Measurements from ENCODE around the gene SLC22A5.
"Not testable (repeated sequence)": the region's sequence is repeated elsewhere in the genome, so short reads cannot be mapped to it uniquely, and the experiment has no call there.

The SLC22A5 gene

DNA sequence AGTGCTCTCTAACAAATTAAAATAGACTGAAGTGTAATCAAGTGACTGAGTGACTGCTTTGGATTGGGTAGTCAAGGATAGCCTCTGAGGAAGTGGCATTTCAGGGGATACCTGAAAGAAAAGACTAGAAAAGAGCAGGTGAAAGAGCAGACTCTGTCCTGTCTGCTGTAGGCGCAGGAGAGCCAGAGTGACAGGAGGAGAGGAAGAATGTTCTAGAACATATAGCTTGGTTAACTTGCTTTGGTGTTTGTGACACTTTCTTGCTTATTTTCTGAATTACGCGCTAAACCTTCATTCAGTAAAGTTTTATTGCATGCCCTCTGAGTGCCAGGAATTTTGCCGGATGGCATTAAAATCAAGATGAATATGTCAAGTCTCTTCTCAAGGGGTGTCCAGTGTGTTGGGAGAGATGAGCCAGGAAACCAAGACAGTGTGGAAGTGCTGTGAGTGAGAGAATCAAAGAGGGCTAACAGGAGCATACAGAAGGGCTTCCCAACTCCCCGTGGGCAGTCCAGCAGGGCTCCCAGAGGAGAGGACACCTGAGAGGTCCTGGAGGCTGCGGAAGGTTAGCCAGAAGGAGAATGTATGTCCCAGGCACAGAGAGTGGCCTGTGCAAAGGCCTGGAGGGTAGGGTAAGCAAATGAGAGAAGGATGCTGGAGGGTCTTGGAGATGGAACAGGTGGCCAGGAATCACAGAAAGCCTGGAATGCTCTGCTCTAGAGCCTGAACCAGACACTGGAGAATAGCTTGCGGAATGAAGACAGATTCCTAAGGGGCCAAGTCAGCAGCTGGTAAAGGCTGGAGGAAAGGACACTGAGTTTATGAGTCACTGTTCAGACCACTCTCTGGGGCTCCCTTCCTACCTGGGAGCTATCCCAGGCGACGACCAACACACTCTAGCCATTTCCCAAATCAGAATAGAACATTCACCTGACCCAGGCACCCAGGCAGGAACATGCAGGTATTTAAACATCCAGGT is 59.3 kb downstream of the SLC22A5 start:
- no peak for DNase-seq

- DNase-seq: no peak
These were observed 60.2 kb downstream of the SLC22A5 start for GRCh38 chr5:132429463-132430440.

- no peak for DNase-seq
These were observed 61.2 kb downstream of the SLC22A5 start for GRCh38 chr5:132430746-132431145.

DNA sequence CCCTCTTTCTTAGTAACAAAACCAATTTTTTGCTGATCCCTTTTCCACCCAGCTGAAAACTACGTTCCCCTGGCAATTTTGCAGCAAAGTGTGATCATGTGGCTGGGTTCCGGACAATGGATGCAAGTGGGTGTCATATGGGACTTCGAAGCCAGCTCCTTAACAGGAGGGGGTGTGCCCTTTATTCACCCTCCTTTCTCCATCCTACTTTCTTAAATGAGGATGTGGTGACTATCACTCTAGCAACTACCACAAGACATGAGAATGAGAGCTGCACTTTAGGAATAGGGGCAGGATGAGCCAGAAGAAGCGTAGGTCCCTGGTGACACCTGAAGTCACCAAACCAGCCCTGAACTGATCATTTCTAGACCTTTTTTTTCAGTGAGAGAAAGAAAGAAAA is 62.1 kb downstream of the SLC22A5 start:
- DNase-seq: no peak

- DNase-seq: no peak
These were observed 63.6 kb downstream of the SLC22A5 start for GRCh38 chr5:132433141-132433540.

DNA sequence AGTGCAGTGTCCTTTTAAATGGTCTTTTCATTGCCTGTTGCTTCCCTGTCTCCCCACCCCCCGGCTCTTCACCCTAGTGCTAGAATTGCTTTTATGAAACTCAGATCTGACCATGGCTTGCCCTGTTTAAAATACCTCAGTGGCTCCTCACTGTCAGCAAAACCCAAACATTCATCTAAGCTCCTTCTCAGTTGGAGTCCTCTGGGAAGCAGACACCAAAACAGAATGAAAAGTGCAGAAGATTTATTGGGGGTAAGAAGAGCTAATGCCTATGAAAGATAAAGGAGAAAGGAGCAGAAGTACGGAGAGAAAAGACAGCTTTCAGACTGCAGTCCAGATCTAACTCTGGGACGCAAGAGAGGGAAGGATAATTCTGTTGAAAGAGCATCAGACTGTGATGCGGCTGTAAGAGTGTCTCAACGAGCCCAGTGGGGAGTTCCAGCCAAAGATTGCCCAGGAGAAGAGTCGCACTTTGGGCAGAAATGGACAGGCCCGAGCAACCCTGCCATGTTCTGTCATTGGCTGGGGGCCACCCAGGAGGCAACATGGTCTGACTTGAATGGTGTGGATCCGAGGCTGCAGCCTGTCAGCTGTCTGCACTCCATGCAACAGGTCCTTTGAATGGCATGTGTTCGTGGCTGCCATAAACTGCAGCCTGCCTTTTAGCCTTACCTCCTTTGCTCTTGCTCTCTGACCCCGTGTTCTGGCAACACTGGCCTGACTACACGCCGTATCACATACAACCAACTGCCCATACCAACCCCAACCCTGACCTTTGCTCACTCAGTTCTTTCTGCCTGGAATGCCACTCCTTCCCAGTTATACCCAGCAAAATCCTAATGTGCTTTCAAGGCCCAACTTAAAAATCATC is 65.1 kb downstream of the SLC22A5 start:
- DNase-seq: no peak

DNA sequence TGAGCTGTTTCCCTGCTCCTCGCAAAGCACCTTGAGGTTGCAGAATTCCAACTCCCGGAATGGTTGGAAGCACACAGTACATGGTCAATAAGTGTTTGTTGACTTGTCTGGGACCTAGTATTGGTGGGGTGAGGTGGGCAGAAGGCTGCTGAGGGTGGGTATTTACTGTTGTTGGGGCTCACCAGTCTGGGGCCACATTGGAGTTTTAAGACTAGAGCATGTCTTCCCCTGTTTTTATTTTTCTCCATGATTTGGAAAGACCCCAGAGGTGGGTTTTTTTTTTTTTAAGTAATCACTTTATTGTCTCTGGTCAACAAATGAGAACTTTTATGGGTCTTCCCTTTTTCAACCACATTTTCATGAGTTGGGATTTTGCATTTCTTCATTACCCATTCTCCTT is 65.9 kb downstream of the SLC22A5 start:
- no peak for DNase-seq

GRCh38 chr5:132435886-132436285 is 66.4 kb downstream of the SLC22A5 start:
- no peak for DNase-seq

DNA sequence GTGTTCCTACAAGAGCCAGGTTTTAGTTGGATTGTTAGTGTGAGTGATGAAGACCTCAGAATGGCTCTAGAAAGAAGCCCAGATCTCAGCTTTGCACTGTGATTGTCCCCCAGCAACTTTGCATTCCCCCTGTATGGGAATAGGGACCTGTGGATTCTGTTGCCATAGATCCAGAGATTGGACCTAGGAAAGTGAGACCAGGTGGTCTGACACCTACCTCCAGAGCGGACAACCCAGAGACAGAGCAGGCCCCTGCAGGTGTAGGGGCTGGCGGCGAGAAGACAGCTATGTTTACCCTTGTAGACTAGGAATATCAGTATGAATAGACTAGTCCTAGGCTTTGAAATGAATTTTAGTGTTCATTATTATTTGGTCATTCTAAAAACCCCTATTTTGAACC is 67.4 kb downstream of the SLC22A5 start:
- DNase-seq: no peak

DNA sequence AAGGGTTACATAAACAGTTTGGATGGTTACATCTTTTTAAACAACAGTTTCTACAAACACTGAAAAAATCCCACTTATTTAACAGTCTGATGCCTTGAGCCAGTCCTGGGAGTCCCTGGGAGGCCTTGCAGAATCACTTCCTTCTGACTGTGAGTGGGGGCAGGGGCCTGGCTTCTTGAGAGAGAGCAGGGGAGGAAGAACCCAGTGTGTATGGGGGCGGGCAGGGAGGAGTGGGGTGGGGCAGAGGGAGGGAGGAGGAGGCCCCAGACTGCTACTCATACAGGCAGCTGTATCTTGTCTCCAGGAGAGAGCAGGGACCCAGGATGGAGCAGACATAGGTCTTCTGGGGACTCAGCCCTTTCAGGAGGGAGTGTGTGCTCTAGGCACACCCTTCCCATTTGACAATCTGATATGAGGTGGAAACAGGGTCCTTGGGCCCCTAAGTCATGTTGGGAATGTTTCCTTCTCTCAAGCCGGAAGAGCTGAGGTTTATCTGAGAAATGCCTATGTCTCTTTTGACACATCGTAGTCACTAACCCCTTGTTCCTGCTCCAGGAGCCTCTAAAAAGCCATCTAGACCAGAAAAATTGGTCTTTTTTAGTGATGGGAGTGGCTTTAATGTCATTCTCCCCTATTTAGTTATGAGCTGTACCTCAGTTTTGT is 68.2 kb downstream of the SLC22A5 start:
- DNase-seq: no peak

DNA sequence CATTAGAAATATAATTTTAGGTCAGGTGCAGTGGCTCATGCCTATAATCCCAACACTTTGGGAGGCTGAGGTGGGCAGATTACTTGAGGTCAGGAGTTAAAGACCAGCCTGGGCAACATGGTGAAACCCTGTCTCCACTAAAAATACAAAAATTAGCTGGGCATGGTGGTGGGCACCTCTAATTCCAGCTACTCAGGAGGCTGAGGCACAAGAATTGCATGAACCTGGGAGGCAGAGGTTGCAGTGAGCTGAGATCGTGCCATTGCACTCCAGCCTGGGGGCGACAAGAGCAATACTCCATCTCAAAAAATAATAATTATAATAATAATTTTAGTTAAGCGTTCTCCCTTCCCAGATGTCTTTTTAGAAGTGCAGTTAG is 68.7 kb downstream of the SLC22A5 start:
- not testable (repeated sequence) for DNase-seq

- no peak for DNase-seq
These were observed 69.4 kb downstream of the SLC22A5 start for GRCh38 chr5:132438917-132439316.

GRCh38 chr5:132439521-132440089 is 70.1 kb downstream of the SLC22A5 start:
- no peak for DNase-seq

- no peak for DNase-seq
These were observed 74.6 kb downstream of the SLC22A5 start for GRCh38 chr5:132444061-132444460.
